Activated CD4-positive, alpha-beta T cell treated with anti-CD3 and anti-CD28 coated beads, Interleukin-2, amount 10 ng/mL, durations not matched to agents 24 days and 14 days (primary cell): Measurements from ENCODE around the gene CABLES2. TPM values are rescaled to one million over a fixed set of nuclear protein-coding genes. Genes with fewer than 3 reads are reported as not detected.

ENCODE experiments used
- DNase-seq: peaks from one replicate; pipeline ENCODE4 v3.0.0; 2022
- H3K27ac Mint-ChIP-seq: one replicate; pipeline ENCODE4 v1.8.0; 2022; ENCODE audit warnings: mild to moderate bottlenecking, mixed read lengths
- H3K27me3 Mint-ChIP-seq: one replicate; pipeline ENCODE4 v1.8.0; 2022; ENCODE audit warnings: mixed read lengths
- H3K36me3 Mint-ChIP-seq: one replicate; pipeline ENCODE4 v1.8.0; 2022; ENCODE audit warnings: low read depth, mild to moderate bottlenecking, mixed read lengths
- H3K4me1 Mint-ChIP-seq: one replicate; pipeline ENCODE4 v1.8.0; 2021; ENCODE audit warnings: mixed read lengths
- H3K4me3 Mint-ChIP-seq: one replicate; pipeline ENCODE4 v1.8.0; 2022; ENCODE audit warnings: mild to moderate bottlenecking, moderate library complexity, mixed read lengths
- H3K9me3 Mint-ChIP-seq: one replicate; pipeline ENCODE4 v1.8.0; 2021; ENCODE audit warnings: mixed read lengths
- intact Hi-C: fragments of 100-400 bp; cut with micrococcal nuclease; formaldehyde crosslinking; loops from one replicate; pipeline ENCODE4 v1.15.1; 2023
- total RNA-seq: library from RNA; stranded (reverse); gene quantifications from 2 replicates; pipeline ENCODE4 v1.2.3, GENCODE V29; 2022

Gene CABLES2
- total RNA-seq, 1 donor from 2014 or later = 13.5 TPM

GRCh38 chr20:62398120-62398821 is 8.8 kb downstream of the CABLES2 start:
- Mint-ChIP-seq H3K9me3 (peaks cover 8% of the 10 kb centered on the region), H3K4me1 (peaks cover 2% of the 10 kb centered on the region), H3K4me3 (no peak overlapping the region), H3K27me3 (no peaks in the 10 kb centered on the region), H3K36me3 (peaks cover 20% of the 10 kb centered on the region), H3K27ac (no peak overlapping the region)
- intact Hi-C loops = no loop called here
- DNase-seq = no peak

GRCh38 chr20:62396367-62397239 is 10.5 kb downstream of the CABLES2 start:
- no peak for DNase-seq
- Mint-ChIP-seq H3K27ac (no peak overlapping the region), H3K9me3 (peaks cover 8% of the 10 kb centered on the region), H3K36me3 (peaks cover 19% of the 10 kb centered on the region), H3K27me3 (no peaks in the 10 kb centered on the region), H3K4me1 (peaks cover 2% of the 10 kb centered on the region), H3K4me3 (no peak overlapping the region)
- intact Hi-C loops = no loop called here

- intact Hi-C loops = no loop called here
- Mint-ChIP-seq H3K27me3 (no peaks in the 10 kb centered on the region), H3K36me3 (peaks cover 27% of the 10 kb centered on the region), H3K4me3 (no peak overlapping the region), H3K4me1 (peaks cover 2% of the 10 kb centered on the region), H3K9me3 (peaks cover 8% of the 10 kb centered on the region), H3K27ac (no peak overlapping the region)
- no peak for DNase-seq
Observed at GRCh38 chr20:62395311-62396242, 11.5 kb downstream of the CABLES2 start.

GRCh38 chr20:62394248-62395245 is 12.5 kb downstream of the CABLES2 start:
- intact Hi-C loops = no loop called here
- no peak overlapping the region for H3K27ac Mint-ChIP-seq
- H3K36me3 Mint-ChIP-seq = peaks cover 35% of the 10 kb centered on the region
- peaks cover 8% of the 10 kb centered on the region for H3K9me3 Mint-ChIP-seq
- H3K4me3 Mint-ChIP-seq = no peak overlapping the region
- no peak for DNase-seq
- no peaks in the 10 kb centered on the region for H3K27me3 Mint-ChIP-seq
- H3K4me1 Mint-ChIP-seq = peaks cover 4% of the 10 kb centered on the region

GRCh38 chr20:62393830-62394229 is 13.3 kb downstream of the CABLES2 start:
- intact Hi-C loops = no loop called here
- H3K36me3 Mint-ChIP-seq = peaks cover 42% of the 10 kb centered on the region
- H3K9me3 Mint-ChIP-seq = peaks cover 8% of the 10 kb centered on the region
- H3K27me3 Mint-ChIP-seq = no peaks in the 10 kb centered on the region
- DNase-seq = no peak
- H3K27ac Mint-ChIP-seq = no peak overlapping the region
- H3K4me1 Mint-ChIP-seq = peaks cover 9% of the 10 kb centered on the region
- no peak overlapping the region for H3K4me3 Mint-ChIP-seq

GRCh38 chr20:62393335-62393665 is 13.8 kb downstream of the CABLES2 start:
- Mint-ChIP-seq H3K27me3 (no peaks in the 10 kb centered on the region), H3K4me3 (no peak overlapping the region), H3K9me3 (peaks cover 8% of the 10 kb centered on the region), H3K27ac (no peak overlapping the region), H3K36me3 (peaks cover 47% of the 10 kb centered on the region), H3K4me1 (peaks cover 15% of the 10 kb centered on the region)
- DNase-seq = no peak
- intact Hi-C loops = no loop called here

- peaks cover 18% of the 10 kb centered on the region for H3K4me1 Mint-ChIP-seq
- no peak overlapping the region for H3K27ac Mint-ChIP-seq
- no peaks in the 10 kb centered on the region for H3K27me3 Mint-ChIP-seq
- peaks cover 3% of the 10 kb centered on the region for H3K9me3 Mint-ChIP-seq
- intact Hi-C loops = no loop called here
- no peak for DNase-seq
- peaks cover 48% of the 10 kb centered on the region for H3K36me3 Mint-ChIP-seq
- no peak overlapping the region for H3K4me3 Mint-ChIP-seq
Observed at GRCh38 chr20:62392621-62393334, 14.3 kb downstream of the CABLES2 start.

GRCh38 chr20:62392077-62392418 is 15.0 kb downstream of the CABLES2 start:
- Mint-ChIP-seq H3K4me3 (no peak overlapping the region), H3K27me3 (no peaks in the 10 kb centered on the region), H3K9me3 (no peaks in the 10 kb centered on the region), H3K36me3 (peaks cover 46% of the 10 kb centered on the region), H3K27ac (peak overlapping the region; percentile 32), H3K4me1 (peaks cover 22% of the 10 kb centered on the region)
- intact Hi-C loops = no loop called here
- DNase-seq = no peak

- Mint-ChIP-seq H3K4me3 (no peak overlapping the region), H3K9me3 (no peaks in the 10 kb centered on the region), H3K27me3 (no peaks in the 10 kb centered on the region), H3K27ac (peak overlapping the region; percentile 32), H3K36me3 (peaks cover 47% of the 10 kb centered on the region), H3K4me1 (peaks cover 22% of the 10 kb centered on the region)
- DNase-seq = no peak
- intact Hi-C loops = no loop called here
Observed at GRCh38 chr20:62391165-62392076, 15.7 kb downstream of the CABLES2 start.

- no peak overlapping the region for H3K4me3 Mint-ChIP-seq
- intact Hi-C loops = no loop called here
- no peak for DNase-seq
- peaks cover 22% of the 10 kb centered on the region for H3K4me1 Mint-ChIP-seq
- H3K27me3 Mint-ChIP-seq = no peaks in the 10 kb centered on the region
- H3K36me3 Mint-ChIP-seq = peaks cover 50% of the 10 kb centered on the region
- no peak overlapping the region for H3K27ac Mint-ChIP-seq
- no peaks in the 10 kb centered on the region for H3K9me3 Mint-ChIP-seq
Observed at GRCh38 chr20:62390317-62391164, 16.5 kb downstream of the CABLES2 start.

- no peak overlapping the region for H3K27ac Mint-ChIP-seq
- no peak overlapping the region for H3K4me3 Mint-ChIP-seq
- H3K27me3 Mint-ChIP-seq = no peaks in the 10 kb centered on the region
- peaks cover 29% of the 10 kb centered on the region for H3K4me1 Mint-ChIP-seq
- no peak for DNase-seq
- peaks cover 46% of the 10 kb centered on the region for H3K36me3 Mint-ChIP-seq
- intact Hi-C loops = loop anchor here (5.0 kb wide), 3 partner anchors 113 to 403 kb away; partner anchors contain the start of gene LSM14B
- H3K9me3 Mint-ChIP-seq = no peaks in the 10 kb centered on the region
Observed at GRCh38 chr20:62389601-62390087, 17.4 kb downstream of the CABLES2 start.
